Osteocyte (in vitro differentiated cells): ENCODE results near the gene LRRC2. TPM values are rescaled to one million over a fixed set of nuclear protein-coding genes. Genes with fewer than 3 reads are reported as not detected.
A peak's percentile ranks its signal among the peaks of the same experiment; 100 is the strongest.

Experiments used
- DNase-seq: peaks from one replicate; pipeline ENCODE4 v3.0.0; 2021; ENCODE audit warnings: mixed read lengths; ENCODE audit not compliant: unreplicated experiment; ENCODE audit errors: extremely low spot score
- H3K27ac Mint-ChIP-seq: one replicate; pipeline ENCODE4 v1.8.0; 2021; ENCODE audit warnings: mild to moderate bottlenecking, mixed read lengths; ENCODE audit not compliant: unreplicated experiment
- H3K27me3 Mint-ChIP-seq: one replicate; pipeline ENCODE4 v1.8.0; 2021; ENCODE audit warnings: mixed read lengths; ENCODE audit not compliant: unreplicated experiment
- H3K36me3 Mint-ChIP-seq: one replicate; pipeline ENCODE4 v1.8.0; 2021; ENCODE audit warnings: mixed read lengths; ENCODE audit not compliant: unreplicated experiment
- H3K4me1 Mint-ChIP-seq: one replicate; pipeline ENCODE4 v1.8.0; 2021; ENCODE audit warnings: mixed read lengths; ENCODE audit not compliant: unreplicated experiment
- H3K4me3 Mint-ChIP-seq: one replicate; pipeline ENCODE4 v1.8.0; 2021; ENCODE audit warnings: mild to moderate bottlenecking, moderate library complexity, mixed read lengths; ENCODE audit not compliant: unreplicated experiment
- H3K9me3 Mint-ChIP-seq: one replicate; pipeline ENCODE4 v1.8.0; 2021; ENCODE audit warnings: mixed read lengths; ENCODE audit not compliant: unreplicated experiment
- total RNA-seq: library from RNA; stranded (reverse); gene quantifications from 2 replicates; pipeline ENCODE4 v1.2.1, GENCODE V29; 2021
- TF ChIP-seq, protein P1 (sequence below): fragments of 200-600 bp; sonication (generic); IDR thresholded peaks from 2 replicates; pipeline ENCODE4 v1.5.0; 2021; ENCODE audit warnings: antibody characterized with exemption, mild to moderate bottlenecking, moderate library complexity

Gene LRRC2
- total RNA-seq, 1 donor from 2014 or later = 1.5 TPM

- peaks cover 24% of the 10 kb centered on the region for H3K27me3 Mint-ChIP-seq
- H3K9me3 Mint-ChIP-seq = no peaks in the 10 kb centered on the region
- H3K4me1 Mint-ChIP-seq = no peaks in the 10 kb centered on the region
- no peak overlapping the region for H3K27ac Mint-ChIP-seq
- no peak overlapping the region for H3K4me3 Mint-ChIP-seq
- no peaks in the 10 kb centered on the region for H3K36me3 Mint-ChIP-seq
- TF ChIP-seq, protein P1, sequence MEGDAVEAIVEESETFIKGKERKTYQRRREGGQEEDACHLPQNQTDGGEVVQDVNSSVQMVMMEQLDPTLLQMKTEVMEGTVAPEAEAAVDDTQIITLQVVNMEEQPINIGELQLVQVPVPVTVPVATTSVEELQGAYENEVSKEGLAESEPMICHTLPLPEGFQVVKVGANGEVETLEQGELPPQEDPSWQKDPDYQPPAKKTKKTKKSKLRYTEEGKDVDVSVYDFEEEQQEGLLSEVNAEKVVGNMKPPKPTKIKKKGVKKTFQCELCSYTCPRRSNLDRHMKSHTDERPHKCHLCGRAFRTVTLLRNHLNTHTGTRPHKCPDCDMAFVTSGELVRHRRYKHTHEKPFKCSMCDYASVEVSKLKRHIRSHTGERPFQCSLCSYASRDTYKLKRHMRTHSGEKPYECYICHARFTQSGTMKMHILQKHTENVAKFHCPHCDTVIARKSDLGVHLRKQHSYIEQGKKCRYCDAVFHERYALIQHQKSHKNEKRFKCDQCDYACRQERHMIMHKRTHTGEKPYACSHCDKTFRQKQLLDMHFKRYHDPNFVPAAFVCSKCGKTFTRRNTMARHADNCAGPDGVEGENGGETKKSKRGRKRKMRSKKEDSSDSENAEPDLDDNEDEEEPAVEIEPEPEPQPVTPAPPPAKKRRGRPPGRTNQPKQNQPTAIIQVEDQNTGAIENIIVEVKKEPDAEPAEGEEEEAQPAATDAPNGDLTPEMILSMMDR = no peak
- DNase-seq = peak; percentile 53
These were observed 99.2 kb downstream of the LRRC2 start for GRCh38 chr3:46466871-46467403.

GRCh38 chr3:46466273-46466672, 99.8 kb downstream of the LRRC2 start:
- DNase-seq = peak; percentile 38
- TF ChIP-seq, protein P1 = no peak
- Mint-ChIP-seq H3K4me1 (no peaks in the 10 kb centered on the region), H3K36me3 (no peaks in the 10 kb centered on the region), H3K27me3 (peaks cover 23% of the 10 kb centered on the region), H3K9me3 (peaks cover 3% of the 10 kb centered on the region), H3K4me3 (no peak overlapping the region), H3K27ac (no peak overlapping the region)

Other genes with a start within 250 kb of the LRRC2 start
- not detected in 2 replicates for gene CCR2, start 212.2 kb downstream of the LRRC2 start, total RNA-seq
- not detected in 2 replicates for gene CCR5, start 195.4 kb downstream of the LRRC2 start, total RNA-seq
- gene CCRL2, start 159.0 kb downstream of the LRRC2 start, total RNA-seq = not detected in 2 replicates
- gene LTF, start 101.4 kb downstream of the LRRC2 start, total RNA-seq = not detected in 2 replicates
- gene RTP3, start 68.3 kb downstream of the LRRC2 start, total RNA-seq = not detected in 2 replicates
- gene FAM240A, start 46.2 kb upstream of the LRRC2 start, total RNA-seq = not detected in 2 replicates
- 0.99 and 1.4 TPM in 2 replicates for gene ALS2CL, start 127.4 kb upstream of the LRRC2 start, total RNA-seq
- not detected in 2 replicates for gene TMIE, start 135.1 kb upstream of the LRRC2 start, total RNA-seq
- gene PRSS50, start 151.6 kb upstream of the LRRC2 start, total RNA-seq = not detected in 2 replicates